Nephron (organoid): ENCODE measurements around the gene CGNL1.

ENCODE experiments used
- H3K27ac Mint-ChIP-seq, 3 experiments: 2 replicates each; pipeline ENCODE4 v1.8.0; 2020; ENCODE audit warnings: mixed read lengths in 3 of 3, mild to moderate bottlenecking in 2 of 3, moderate library complexity in 1 of 3
- H3K27me3 Mint-ChIP-seq: 2 replicates; pipeline ENCODE4 v1.8.0; 2021; ENCODE audit warnings: low read depth, mild to moderate bottlenecking, moderate library complexity, mixed read lengths
- H3K36me3 Mint-ChIP-seq: 2 replicates; pipeline ENCODE4 v1.8.0; 2020; ENCODE audit warnings: low read depth, mixed read lengths
- H3K4me1 Mint-ChIP-seq: 2 replicates; pipeline ENCODE4 v1.8.0; 2020; ENCODE audit warnings: mixed read lengths
- H3K4me3 Mint-ChIP-seq, 3 experiments: 2 replicates each; pipeline ENCODE4 v1.8.0; 2020; ENCODE audit warnings: mild to moderate bottlenecking in 3 of 3, mixed read lengths in 3 of 3, moderate library complexity in 2 of 3
- H3K9me3 Mint-ChIP-seq: 2 replicates; pipeline ENCODE4 v1.8.0; 2020; ENCODE audit warnings: mixed read lengths
- TF ChIP-seq, protein P1 (sequence below), 3 experiments: fragments of 200-600 bp; sonication (generic); IDR thresholded peaks; one replicate each; pipeline ENCODE4 v1.5.0; 2021; ENCODE audit warnings: antibody characterized with exemption in 3 of 3; ENCODE audit not compliant: unreplicated experiment in 3 of 3

Gene CGNL1

DNA sequence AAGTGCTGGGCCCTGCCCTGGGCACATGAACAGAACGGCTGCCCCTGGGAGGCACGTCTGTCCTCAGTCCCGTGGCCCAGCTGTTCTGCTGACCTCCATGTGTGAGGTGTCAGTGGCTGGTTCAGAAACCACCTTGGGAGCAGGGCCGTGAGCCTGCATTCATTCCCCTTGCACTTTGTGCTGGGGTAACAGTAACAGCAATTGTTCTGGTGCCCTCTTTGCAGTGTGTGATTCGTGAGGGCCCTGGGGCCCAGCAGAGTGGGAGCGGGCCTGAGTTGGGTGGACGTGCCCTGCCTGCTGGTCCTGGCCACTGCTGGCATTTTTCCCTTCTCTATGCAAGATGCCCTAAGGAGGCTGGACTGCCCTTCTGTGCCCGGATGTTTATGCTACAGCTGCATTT, 165.0 kb downstream of the CGNL1 start:
- H3K4me1 Mint-ChIP-seq: peaks cover 45% of the 10 kb centered on the region
- no peaks in the 10 kb centered on the region for H3K9me3 Mint-ChIP-seq
- peak overlapping the region in 1 of 3 experiments; percentile 19 for H3K27ac Mint-ChIP-seq
- H3K4me3 Mint-ChIP-seq: no peak overlapping the region
- peaks cover 33% of the 10 kb centered on the region for H3K36me3 Mint-ChIP-seq
- H3K27me3 Mint-ChIP-seq: peaks cover 7% of the 10 kb centered on the region
- TF ChIP-seq, protein P1, sequence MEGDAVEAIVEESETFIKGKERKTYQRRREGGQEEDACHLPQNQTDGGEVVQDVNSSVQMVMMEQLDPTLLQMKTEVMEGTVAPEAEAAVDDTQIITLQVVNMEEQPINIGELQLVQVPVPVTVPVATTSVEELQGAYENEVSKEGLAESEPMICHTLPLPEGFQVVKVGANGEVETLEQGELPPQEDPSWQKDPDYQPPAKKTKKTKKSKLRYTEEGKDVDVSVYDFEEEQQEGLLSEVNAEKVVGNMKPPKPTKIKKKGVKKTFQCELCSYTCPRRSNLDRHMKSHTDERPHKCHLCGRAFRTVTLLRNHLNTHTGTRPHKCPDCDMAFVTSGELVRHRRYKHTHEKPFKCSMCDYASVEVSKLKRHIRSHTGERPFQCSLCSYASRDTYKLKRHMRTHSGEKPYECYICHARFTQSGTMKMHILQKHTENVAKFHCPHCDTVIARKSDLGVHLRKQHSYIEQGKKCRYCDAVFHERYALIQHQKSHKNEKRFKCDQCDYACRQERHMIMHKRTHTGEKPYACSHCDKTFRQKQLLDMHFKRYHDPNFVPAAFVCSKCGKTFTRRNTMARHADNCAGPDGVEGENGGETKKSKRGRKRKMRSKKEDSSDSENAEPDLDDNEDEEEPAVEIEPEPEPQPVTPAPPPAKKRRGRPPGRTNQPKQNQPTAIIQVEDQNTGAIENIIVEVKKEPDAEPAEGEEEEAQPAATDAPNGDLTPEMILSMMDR (IDR thresholded peaks at IDR 0.05; ENCODE audit: unreplicated experiment in 3 of 3): no peak

DNA sequence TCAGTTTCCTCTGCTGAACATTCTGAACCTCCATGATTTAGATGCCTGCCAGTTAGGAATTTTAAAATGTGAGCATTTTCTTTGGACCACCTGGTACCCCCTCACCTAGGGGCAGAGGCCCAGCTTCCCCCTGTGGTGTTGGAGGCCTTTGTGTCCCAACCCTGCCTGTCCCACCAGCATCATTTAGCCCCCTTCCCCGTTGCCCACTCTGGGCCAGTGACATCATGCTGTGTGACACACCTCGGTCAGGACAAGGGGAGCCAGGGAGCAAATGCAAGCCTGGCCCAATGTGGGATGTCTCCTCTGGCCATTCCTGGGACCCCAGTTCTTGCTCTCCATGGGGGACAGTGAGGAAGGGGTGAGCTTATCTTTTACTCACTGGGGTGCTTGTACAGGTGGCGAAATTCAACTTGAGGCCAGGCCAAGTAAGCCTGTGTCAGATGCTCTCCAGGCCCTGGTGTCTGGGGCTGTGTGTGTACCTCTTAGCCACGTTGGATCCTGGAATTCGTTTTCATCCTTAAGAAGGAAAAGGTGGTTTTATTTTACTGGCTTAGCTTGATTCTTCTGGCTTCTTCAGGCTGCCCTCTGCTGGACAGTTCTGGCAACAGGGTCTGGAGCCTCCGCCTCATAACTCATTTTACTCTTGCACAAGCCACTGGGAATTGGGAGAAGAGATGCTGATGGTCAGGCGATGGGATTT, 165.7 kb downstream of the CGNL1 start:
- H3K27me3 Mint-ChIP-seq: peaks cover 7% of the 10 kb centered on the region
- no peaks in the 10 kb centered on the region for H3K9me3 Mint-ChIP-seq
- H3K4me1 Mint-ChIP-seq: peaks cover 42% of the 10 kb centered on the region

DNA sequence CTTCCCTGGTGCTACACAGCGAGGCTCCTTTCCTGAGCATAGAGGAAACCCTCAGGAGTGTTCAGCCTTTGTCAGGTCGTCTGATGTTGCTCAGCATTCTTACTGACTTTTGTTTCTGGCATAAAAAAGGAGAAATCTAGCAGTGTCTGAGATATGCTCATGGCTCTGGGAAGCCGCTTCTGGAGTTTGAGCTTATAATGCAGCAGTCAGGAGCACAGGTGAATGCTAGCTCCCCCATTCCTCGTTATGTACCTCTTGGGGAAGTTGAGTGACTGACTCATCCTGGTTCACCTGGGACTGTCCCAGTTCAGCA, 166.2 kb downstream of the CGNL1 start:
- peaks cover 37% of the 10 kb centered on the region for H3K4me1 Mint-ChIP-seq
- peaks cover 30% of the 10 kb centered on the region for H3K36me3 Mint-ChIP-seq
- H3K27ac Mint-ChIP-seq: peak overlapping the region in 1 of 3 experiments; percentile 20
- H3K9me3 Mint-ChIP-seq: no peaks in the 10 kb centered on the region
- TF ChIP-seq, protein P1 (IDR thresholded peaks at IDR 0.05; ENCODE audit: unreplicated experiment in 3 of 3): no peak
- no peak overlapping the region for H3K4me3 Mint-ChIP-seq
- H3K27me3 Mint-ChIP-seq: peaks cover 7% of the 10 kb centered on the region

More for the DNA sequence above, 165.7 kb downstream of the CGNL1 start:
- Mint-ChIP-seq H3K36me3 (peaks cover 30% of the 10 kb centered on the region), H3K4me3 (no peak overlapping the region), H3K27ac (peak overlapping the region in 2 of 3 experiments; percentile 20 to 67)
- TF ChIP-seq, protein P1 (IDR thresholded peaks at IDR 0.05; ENCODE audit: unreplicated experiment in 3 of 3): peak; percentile 74 to 80 (median 75)

DNA sequence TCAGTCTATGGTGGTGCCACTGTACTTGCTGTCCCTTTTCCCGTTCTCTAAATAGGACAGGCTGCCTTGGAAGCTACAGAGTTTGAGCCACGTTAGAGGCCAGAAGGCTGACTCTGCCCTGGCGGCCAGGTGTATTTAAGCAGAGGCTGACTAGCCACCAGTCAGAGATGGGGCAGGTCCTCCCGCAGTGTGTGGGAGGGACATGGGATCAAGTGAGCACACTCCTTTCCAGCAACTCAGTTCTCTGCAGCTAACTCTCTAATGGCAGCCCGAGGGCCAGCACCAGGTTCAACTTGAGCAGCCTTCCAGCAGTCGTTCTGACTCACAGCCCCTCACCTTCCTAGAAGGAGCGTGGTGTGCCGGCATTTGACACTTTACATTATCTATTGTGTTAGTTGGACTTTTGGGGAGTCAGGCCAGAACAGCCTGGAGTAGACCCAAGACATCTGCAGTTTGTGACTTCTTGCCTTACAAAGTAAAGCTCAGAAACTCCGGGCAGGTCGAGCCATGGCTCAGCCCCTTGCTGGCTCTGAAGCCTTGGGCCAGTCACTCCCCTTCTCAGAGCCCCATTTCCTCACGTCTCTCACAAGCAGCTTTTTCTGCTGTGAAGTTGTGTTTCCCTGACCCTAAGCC, 168.7 kb downstream of the CGNL1 start:
- peaks cover 24% of the 10 kb centered on the region for H3K4me1 Mint-ChIP-seq

DNA sequence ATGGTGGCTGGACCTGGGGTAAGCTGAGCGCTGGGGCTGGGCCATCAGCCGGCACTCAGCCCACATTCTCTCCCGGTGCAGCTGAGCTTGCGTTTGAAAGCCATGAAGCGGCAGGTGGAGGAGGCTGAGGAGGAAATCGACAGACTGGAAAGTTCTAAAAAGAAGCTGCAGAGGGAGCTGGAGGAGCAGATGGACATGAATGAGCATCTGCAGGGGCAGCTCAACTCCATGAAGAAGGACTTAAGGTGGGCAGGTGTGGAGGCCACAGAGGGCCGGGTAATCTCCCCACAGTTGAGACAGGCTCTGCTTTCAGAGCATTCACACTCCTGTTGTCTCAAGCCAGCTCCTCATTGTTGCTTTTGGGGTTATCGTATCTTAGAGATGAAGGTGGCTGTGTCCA, 169.7 kb downstream of the CGNL1 start:
- TF ChIP-seq, protein P1 (IDR thresholded peaks at IDR 0.05; ENCODE audit: unreplicated experiment in 3 of 3): no peak
- Mint-ChIP-seq H3K27ac (no peak overlapping the region), H3K4me1 (peaks cover 29% of the 10 kb centered on the region), H3K36me3 (peaks cover 35% of the 10 kb centered on the region), H3K9me3 (no peaks in the 10 kb centered on the region), H3K27me3 (peaks cover 7% of the 10 kb centered on the region), H3K4me3 (no peak overlapping the region)

More for the DNA sequence above, 168.7 kb downstream of the CGNL1 start:
- Mint-ChIP-seq H3K27me3 (peaks cover 7% of the 10 kb centered on the region), H3K9me3 (no peaks in the 10 kb centered on the region), H3K4me3 (no peak overlapping the region), H3K27ac (peak overlapping the region in 1 of 3 experiments; percentile 6), H3K36me3 (peaks cover 38% of the 10 kb centered on the region)
- TF ChIP-seq, protein P1 (IDR thresholded peaks at IDR 0.05; ENCODE audit: unreplicated experiment in 3 of 3): no peak
